Panc1 (cell line): Measurements from ENCODE around the gene PTPRK. TPM values are rescaled to one million over a fixed set of nuclear protein-coding genes. Genes with fewer than 3 reads are reported as not detected.

Experiments
- ATAC-seq: fragments of 200-7000 bp; cut with Tn5 transposase; 2 replicates; pipeline ENCODE4 v1.9.1; 2020; ENCODE audit warnings: mild to moderate bottlenecking, moderate library complexity
- BruUV-seq: library from RNA; stranded (reverse); fragments of 400-500 nt; replicated peaks from 2 replicates; lab custom pipeline; 2021; lab: Mats Ljungman, UMichigan
- CTCF ChIA-PET: fragments of 300-600 bp; sonication (Branson Sonifier 250); formaldehyde crosslinking; loops from one replicate; lab custom pipeline; 2022; ENCODE audit warnings: antibody characterized with exemption; lab: Charles Lee
- POLR2A ChIA-PET: fragments of 300-600 bp; sonication (Branson Sonifier 250); formaldehyde crosslinking; loops from one replicate; lab custom pipeline; 2022; ENCODE audit warnings: antibody characterized with exemption; lab: Charles Lee
- DNase-seq: peaks from one replicate; pipeline ENCODE4 v3.0.0-alpha.2; 2010; ENCODE audit warnings: low read depth, low spot score
- H3K27ac ChIP-seq: 2 replicates; pipeline ENCODE4 v1.5.1; 2011; ENCODE audit warnings: mild to moderate bottlenecking, low read length, inconsistent platforms
- H3K27me3 ChIP-seq: fragments of 200-500 bp; sonication (Bioruptor generic); 2 replicates; pipeline ENCODE4 v1.6.0; 2014; ENCODE audit warnings: low read length, inconsistent platforms; ENCODE audit not compliant: control insufficient read depth, insufficient read depth
- H3K36me3 ChIP-seq: fragments of 200-500 bp; sonication (Bioruptor generic); 2 replicates; pipeline ENCODE4 v1.5.1; 2014; ENCODE audit warnings: inconsistent platforms, mild to moderate bottlenecking, low read length, moderate library complexity; ENCODE audit not compliant: control insufficient read depth, insufficient read depth
- H3K4me1 ChIP-seq: 2 replicates; pipeline ENCODE4 v1.5.1; 2011; ENCODE audit warnings: inconsistent platforms, mild to moderate bottlenecking, low read length, moderate library complexity; ENCODE audit not compliant: control insufficient read depth, insufficient read depth
- H3K4me3 ChIP-seq, 2 experiments: 2 replicates each; pipeline ENCODE4 v1.5.1; 2011 to 2012; ENCODE audit warnings: low read depth in 2 of 2, low read length in 2 of 2, mild to moderate bottlenecking in 2 of 2, inconsistent platforms in 1 of 2, moderate library complexity in 1 of 2
- H3K9me3 ChIP-seq: fragments of 200-500 bp; sonication (Bioruptor generic); 2 replicates; pipeline ENCODE4 v1.5.1; 2014; ENCODE audit warnings: low read depth, mild to moderate bottlenecking, inconsistent platforms, low read length, moderate library complexity; ENCODE audit not compliant: control insufficient read depth, insufficient read depth
- POLR2AphosphoS5 ChIP-seq: IDR thresholded peaks from 2 replicates; pipeline ENCODE4 v1.6.1; 2012; ENCODE audit warnings: mild to moderate bottlenecking, low read depth, low read length, moderate library complexity
- SIN3A ChIP-seq: IDR thresholded peaks from 2 replicates; pipeline ENCODE4 v1.6.1; 2012; ENCODE audit warnings: low read depth, mild to moderate bottlenecking, low read length, moderate library complexity, borderline replicate concordance; ENCODE audit not compliant: insufficient read depth
- TCF7L2 ChIP-seq: IDR thresholded peaks from 2 replicates; pipeline ENCODE4 v1.6.1; 2011; ENCODE audit warnings: mild to moderate bottlenecking, low read depth, low read length, inconsistent platforms
- in situ Hi-C: cut with HindIII; loops from 2 replicates; pipeline ENCODE4 v1.10.0; 2016; ENCODE audit warnings: low sequenced_read_pairs, low pct_unique_long_range_greater_than_20kb
- intact Hi-C: fragments of 100-400 bp; cut with micrococcal nuclease; formaldehyde crosslinking; loops from one replicate; pipeline ENCODE4 v1.10.0; 2022; ENCODE audit not compliant: unreplicated experiment
- total RNA-seq: library from RNA; stranded (reverse); gene quantifications from one replicate; pipeline ENCODE4 v1.2.1, GENCODE V29; 2021; ENCODE audit not compliant: unreplicated experiment
- TF ChIP-seq, protein P1 (sequence below), 2 experiments: IDR thresholded peaks; 2 replicates each; pipeline ENCODE4 v1.6.1; 2011 to 2012; ENCODE audit warnings: low read depth in 2 of 2, control low read depth in 1 of 2, low read length in 1 of 2, mild to moderate bottlenecking in 1 of 2, moderate library complexity in 1 of 2; ENCODE audit not compliant: insufficient read depth in 1 of 2
- TF ChIP-seq, protein P2 (sequence below): fragments of 450-650 bp; IDR thresholded peaks from 2 replicates; pipeline ENCODE4 v1.5.1; 2017; ENCODE audit warnings: mild to moderate bottlenecking

PTPRK gene
- total RNA-seq, 1 experiment from 2014 or later: 61.8 TPM

DNA sequence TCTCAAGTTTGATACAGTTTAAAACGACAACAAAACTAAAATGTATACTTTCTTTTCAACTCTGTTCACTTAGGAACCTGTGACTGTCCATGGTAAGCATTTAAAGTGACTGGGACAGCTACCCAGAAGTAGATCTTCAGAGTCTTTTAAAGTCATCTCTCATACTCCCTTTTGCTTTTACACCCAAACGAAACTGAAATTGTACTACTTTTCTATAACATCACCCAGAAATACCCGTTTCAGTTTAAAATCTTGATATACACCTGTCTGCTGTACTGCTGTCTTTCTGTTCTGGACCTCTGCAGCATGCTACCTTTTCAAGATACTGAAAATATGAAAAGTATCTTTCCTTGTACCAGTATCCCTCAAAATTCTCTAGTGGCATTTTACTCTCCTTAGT is 449.2 kb downstream of the PTPRK start:
- no peaks in the 10 kb centered on the region for H3K27me3 ChIP-seq
- ChIA-PET CTCF (no interaction called here), POLR2A (no interaction called here)
- in situ Hi-C loops: no loop called here
- DNase-seq: no peak
- TF ChIP-seq TCF7L2: no peak
- no peak for TF ChIP-seq SIN3A
- TF ChIP-seq, protein P1, sequence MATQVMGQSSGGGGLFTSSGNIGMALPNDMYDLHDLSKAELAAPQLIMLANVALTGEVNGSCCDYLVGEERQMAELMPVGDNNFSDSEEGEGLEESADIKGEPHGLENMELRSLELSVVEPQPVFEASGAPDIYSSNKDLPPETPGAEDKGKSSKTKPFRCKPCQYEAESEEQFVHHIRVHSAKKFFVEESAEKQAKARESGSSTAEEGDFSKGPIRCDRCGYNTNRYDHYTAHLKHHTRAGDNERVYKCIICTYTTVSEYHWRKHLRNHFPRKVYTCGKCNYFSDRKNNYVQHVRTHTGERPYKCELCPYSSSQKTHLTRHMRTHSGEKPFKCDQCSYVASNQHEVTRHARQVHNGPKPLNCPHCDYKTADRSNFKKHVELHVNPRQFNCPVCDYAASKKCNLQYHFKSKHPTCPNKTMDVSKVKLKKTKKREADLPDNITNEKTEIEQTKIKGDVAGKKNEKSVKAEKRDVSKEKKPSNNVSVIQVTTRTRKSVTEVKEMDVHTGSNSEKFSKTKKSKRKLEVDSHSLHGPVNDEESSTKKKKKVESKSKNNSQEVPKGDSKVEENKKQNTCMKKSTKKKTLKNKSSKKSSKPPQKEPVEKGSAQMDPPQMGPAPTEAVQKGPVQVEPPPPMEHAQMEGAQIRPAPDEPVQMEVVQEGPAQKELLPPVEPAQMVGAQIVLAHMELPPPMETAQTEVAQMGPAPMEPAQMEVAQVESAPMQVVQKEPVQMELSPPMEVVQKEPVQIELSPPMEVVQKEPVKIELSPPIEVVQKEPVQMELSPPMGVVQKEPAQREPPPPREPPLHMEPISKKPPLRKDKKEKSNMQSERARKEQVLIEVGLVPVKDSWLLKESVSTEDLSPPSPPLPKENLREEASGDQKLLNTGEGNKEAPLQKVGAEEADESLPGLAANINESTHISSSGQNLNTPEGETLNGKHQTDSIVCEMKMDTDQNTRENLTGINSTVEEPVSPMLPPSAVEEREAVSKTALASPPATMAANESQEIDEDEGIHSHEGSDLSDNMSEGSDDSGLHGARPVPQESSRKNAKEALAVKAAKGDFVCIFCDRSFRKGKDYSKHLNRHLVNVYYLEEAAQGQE (IDR thresholded peaks at IDR 0.05; ENCODE audit: insufficient read depth in 1 of 2, low read depth in 2 of 2, low read length in 1 of 2): no peak
- TF ChIP-seq, protein P2, sequence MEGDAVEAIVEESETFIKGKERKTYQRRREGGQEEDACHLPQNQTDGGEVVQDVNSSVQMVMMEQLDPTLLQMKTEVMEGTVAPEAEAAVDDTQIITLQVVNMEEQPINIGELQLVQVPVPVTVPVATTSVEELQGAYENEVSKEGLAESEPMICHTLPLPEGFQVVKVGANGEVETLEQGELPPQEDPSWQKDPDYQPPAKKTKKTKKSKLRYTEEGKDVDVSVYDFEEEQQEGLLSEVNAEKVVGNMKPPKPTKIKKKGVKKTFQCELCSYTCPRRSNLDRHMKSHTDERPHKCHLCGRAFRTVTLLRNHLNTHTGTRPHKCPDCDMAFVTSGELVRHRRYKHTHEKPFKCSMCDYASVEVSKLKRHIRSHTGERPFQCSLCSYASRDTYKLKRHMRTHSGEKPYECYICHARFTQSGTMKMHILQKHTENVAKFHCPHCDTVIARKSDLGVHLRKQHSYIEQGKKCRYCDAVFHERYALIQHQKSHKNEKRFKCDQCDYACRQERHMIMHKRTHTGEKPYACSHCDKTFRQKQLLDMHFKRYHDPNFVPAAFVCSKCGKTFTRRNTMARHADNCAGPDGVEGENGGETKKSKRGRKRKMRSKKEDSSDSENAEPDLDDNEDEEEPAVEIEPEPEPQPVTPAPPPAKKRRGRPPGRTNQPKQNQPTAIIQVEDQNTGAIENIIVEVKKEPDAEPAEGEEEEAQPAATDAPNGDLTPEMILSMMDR: no peak
- TF ChIP-seq POLR2AphosphoS5: no peak
- H3K36me3 ChIP-seq: no peaks in the 10 kb centered on the region; the same call in 1 of the 2 replicates
- no TSS peak for BruUV-seq
- intact Hi-C loops: no loop called here
- no peak for ATAC-seq
- no peak overlapping the region for H3K4me3 ChIP-seq
- no peaks in the 10 kb centered on the region for H3K9me3 ChIP-seq
- no peaks in the 10 kb centered on the region for H3K4me1 ChIP-seq
- H3K27ac ChIP-seq: no peak overlapping the region

DNA sequence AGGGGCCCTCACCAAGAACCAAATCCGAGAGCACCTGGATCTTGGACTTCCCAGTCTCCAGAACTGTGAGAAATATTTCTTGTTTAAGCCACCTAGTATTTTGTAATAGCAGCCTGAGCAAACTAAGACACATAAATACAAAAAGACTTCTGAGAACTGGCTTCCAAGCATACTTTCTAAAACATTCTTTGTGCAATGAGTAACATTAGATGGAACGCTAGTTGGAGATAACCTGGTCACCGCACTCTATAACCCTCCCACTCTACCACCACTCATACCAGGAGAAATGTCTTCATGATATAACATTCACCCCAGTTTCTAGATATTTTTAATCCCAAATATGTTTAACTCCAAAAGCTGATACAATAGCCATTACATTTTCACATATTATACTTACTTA is 450.0 kb downstream of the PTPRK start:
- BruUV-seq: no TSS peak
- no peak overlapping the region for H3K4me3 ChIP-seq
- ChIA-PET POLR2A (no interaction called here), CTCF (no interaction called here)
- DNase-seq (no peak), ATAC-seq (no peak)
- H3K36me3 ChIP-seq: no peaks in the 10 kb centered on the region; the same call in 1 of the 2 replicates
- no peaks in the 10 kb centered on the region for H3K27me3 ChIP-seq
- in situ Hi-C loops: no loop called here
- TF ChIP-seq TCF7L2 (no peak), SIN3A (no peak)
- H3K27ac ChIP-seq: no peak overlapping the region
- intact Hi-C loops: no loop called here
- no peaks in the 10 kb centered on the region for H3K4me1 ChIP-seq
- H3K9me3 ChIP-seq: no peaks in the 10 kb centered on the region

DNA sequence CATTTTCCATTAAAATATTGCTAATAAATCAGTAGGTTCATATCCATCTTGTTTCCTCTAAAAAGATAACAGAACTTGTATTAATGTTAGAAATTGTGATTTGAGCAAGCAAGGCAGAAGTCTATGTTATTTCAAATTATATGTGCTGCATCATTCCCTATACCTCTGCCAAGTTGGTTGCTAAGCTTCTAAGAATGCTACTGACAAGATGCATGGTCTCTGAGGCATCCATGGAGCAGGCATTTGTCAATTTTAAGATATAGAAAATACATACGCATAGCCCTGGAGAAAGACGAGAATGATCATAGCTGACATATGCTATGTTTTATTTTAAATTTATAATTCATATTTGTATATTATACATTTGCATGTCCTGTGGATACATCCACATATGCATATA is 451.2 kb downstream of the PTPRK start:
- ChIA-PET CTCF (no interaction called here), POLR2A (no interaction called here)
- H3K4me3 ChIP-seq: no peak overlapping the region
- H3K27me3 ChIP-seq: no peaks in the 10 kb centered on the region
- no TSS peak for BruUV-seq
- TF ChIP-seq SIN3A: no peak
- TF ChIP-seq POLR2AphosphoS5: no peak
- TF ChIP-seq, protein P2: no peak
- TF ChIP-seq TCF7L2: no peak
- TF ChIP-seq, protein P1 (IDR thresholded peaks at IDR 0.05; ENCODE audit: insufficient read depth in 1 of 2, low read depth in 2 of 2, low read length in 1 of 2): no peak
- no peak for DNase-seq
- intact Hi-C loops: no loop called here
- H3K27ac ChIP-seq: no peak overlapping the region
- H3K4me1 ChIP-seq: no peaks in the 10 kb centered on the region
- no peak for ATAC-seq
- in situ Hi-C loops: no loop called here
- H3K9me3 ChIP-seq: no peaks in the 10 kb centered on the region
- no peaks in the 10 kb centered on the region; the same call in 1 of the 2 replicates for H3K36me3 ChIP-seq
